ENCODE data around the gene CYP3A7. TPM values are rescaled to one million over a fixed set of nuclear protein-coding genes. Genes with fewer than 3 reads are reported as not detected.
A peak's percentile ranks its signal among the peaks of the same experiment; 100 is the strongest.
"Not testable (repeated sequence)": the region's sequence is repeated elsewhere in the genome, so short reads cannot be mapped to it uniquely, and the experiment has no call there.

CYP3A7 gene
- total and polyA plus RNA-seq, 7 donors = not detected

- no peak overlapping the region for H3K4me3 ChIP-seq
- intact Hi-C loops (cut with DNase I) = no loop called here
- H3K27ac ChIP-seq = no peak overlapping the region
- no peak for TF ChIP-seq CTCF (IDR thresholded peaks at IDR 0.05)
- no peaks in the 10 kb centered on the region for H3K27me3 ChIP-seq (ENCODE audit: insufficient read depth in 3 of 3, low read length in 2 of 3)
- DNase-seq (no peak), ATAC-seq (no peak)
- H3K9me3 ChIP-seq = no peaks in the 10 kb centered on the region
- peaks cover 4% of the 10 kb centered on the region for H3K4me1 ChIP-seq
- WGBS, 3 donors = 89 to 95% (median 94%) methylated on average over 1 of the region's 1 CpG
- no peaks in the 10 kb centered on the region for H3K36me3 ChIP-seq (ENCODE audit: insufficient read depth in 1 of 2, low read depth in 1 of 2)
Observed at GRCh38 chr7:99755085-99755484, 20.1 kb upstream of the CYP3A7 start.

- ATAC-seq (peak; percentile 57 to 90 (median 80)), DNase-seq (peak in 1 of 2 donors; percentile 52)
- H3K36me3 ChIP-seq (ENCODE audit: insufficient read depth in 1 of 2, low read depth in 1 of 2) = no peaks in the 10 kb centered on the region
- H3K9me3 ChIP-seq = no peaks in the 10 kb centered on the region
- H3K27ac ChIP-seq = no peak overlapping the region
- peaks cover 4% of the 10 kb centered on the region for H3K4me1 ChIP-seq
- intact Hi-C loops (cut with DNase I) = no loop called here
- WGBS, 3 donors = 36 to 50% (median 38%) methylated on average over 3 of the region's 3 CpGs
- TF ChIP-seq CTCF (IDR thresholded peaks at IDR 0.05) = no peak
- H3K27me3 ChIP-seq (ENCODE audit: insufficient read depth in 3 of 3, low read length in 2 of 3) = no peaks in the 10 kb centered on the region
- no peak overlapping the region for H3K4me3 ChIP-seq
Observed at GRCh38 chr7:99752356-99752755, 17.4 kb upstream of the CYP3A7 start.

- H3K4me1 ChIP-seq; intact Hi-C loops (cut with DNase I); H3K27ac ChIP-seq; H3K9me3 ChIP-seq; DNase-seq; H3K36me3 ChIP-seq (ENCODE audit: insufficient read depth in 1 of 2, low read depth in 1 of 2); H3K27me3 ChIP-seq (ENCODE audit: insufficient read depth in 3 of 3, low read length in 2 of 3); H3K4me3 ChIP-seq: not testable (repeated sequence)
- ATAC-seq = peak; percentile 68 to 84 (median 81)
- WGBS, 3 donors = 44 to 71% (median 49%) methylated on average over 5 of the region's 5 CpGs
Observed at GRCh38 chr7:99751322-99752052, 16.5 kb upstream of the CYP3A7 start.

- ATAC-seq = no peak
- H3K9me3 ChIP-seq = no peaks in the 10 kb centered on the region
- intact Hi-C loops (cut with DNase I) = no loop called here
- H3K4me3 ChIP-seq = no peak overlapping the region
- WGBS, 3 donors = 82 to 90% (median 89%) methylated on average over 6 of the region's 6 CpGs
- no peak overlapping the region for H3K27ac ChIP-seq
- peaks cover 4% of the 10 kb centered on the region for H3K4me1 ChIP-seq
- H3K36me3 ChIP-seq (ENCODE audit: insufficient read depth in 1 of 2, low read depth in 1 of 2) = no peaks in the 10 kb centered on the region
- TF ChIP-seq CTCF (IDR thresholded peaks at IDR 0.05) = no peak
- DNase-seq = no peak
- no peaks in the 10 kb centered on the region for H3K27me3 ChIP-seq (ENCODE audit: insufficient read depth in 3 of 3, low read length in 2 of 3)
Observed at GRCh38 chr7:99748846-99749579, 14.0 kb upstream of the CYP3A7 start.

GRCh38 chr7:99746915-99747314 is 11.9 kb upstream of the CYP3A7 start:
- ATAC-seq = not testable (repeated sequence)
- 51 to 86% (median 76%) methylated on average over 2 of the region's 3 CpGs for WGBS, 3 donors

GRCh38 chr7:99745395-99745794 is 10.4 kb upstream of the CYP3A7 start:
- H3K36me3 ChIP-seq (ENCODE audit: insufficient read depth in 1 of 2, low read depth in 1 of 2); intact Hi-C loops (cut with DNase I); H3K4me3 ChIP-seq; ATAC-seq; H3K27ac ChIP-seq; H3K9me3 ChIP-seq; H3K27me3 ChIP-seq (ENCODE audit: insufficient read depth in 3 of 3, low read length in 2 of 3); DNase-seq: not testable (repeated sequence)
- WGBS, 3 donors = 70 to 86% (median 86%) methylated on average over 3 of the region's 3 CpGs
- H3K4me1 ChIP-seq = peaks cover 12% of the 10 kb centered on the region

More at GRCh38 chr7:99746915-99747314, 11.9 kb upstream of the CYP3A7 start:
- H3K27me3 ChIP-seq (ENCODE audit: insufficient read depth in 3 of 3, low read length in 2 of 3); H3K27ac ChIP-seq; H3K9me3 ChIP-seq; H3K36me3 ChIP-seq (ENCODE audit: insufficient read depth in 1 of 2, low read depth in 1 of 2); H3K4me1 ChIP-seq; DNase-seq; H3K4me3 ChIP-seq; intact Hi-C loops (cut with DNase I): not testable (repeated sequence)

Data from psoas muscle (tissue), 8 donors.